Measurements from ENCODE around the gene RHBDF2. TPM values are rescaled to one million over a fixed set of nuclear protein-coding genes. Genes with fewer than 3 reads are reported as not detected.
A peak's percentile ranks its signal among the peaks of the same experiment; 100 is the strongest.

RHBDF2 gene
- total RNA-seq, 5 donors from 2014 or later (not counting 1 experiment from before 2014, with no cell fraction given), result 35.2 to 99.0 (median 74.0) TPM

DNA sequence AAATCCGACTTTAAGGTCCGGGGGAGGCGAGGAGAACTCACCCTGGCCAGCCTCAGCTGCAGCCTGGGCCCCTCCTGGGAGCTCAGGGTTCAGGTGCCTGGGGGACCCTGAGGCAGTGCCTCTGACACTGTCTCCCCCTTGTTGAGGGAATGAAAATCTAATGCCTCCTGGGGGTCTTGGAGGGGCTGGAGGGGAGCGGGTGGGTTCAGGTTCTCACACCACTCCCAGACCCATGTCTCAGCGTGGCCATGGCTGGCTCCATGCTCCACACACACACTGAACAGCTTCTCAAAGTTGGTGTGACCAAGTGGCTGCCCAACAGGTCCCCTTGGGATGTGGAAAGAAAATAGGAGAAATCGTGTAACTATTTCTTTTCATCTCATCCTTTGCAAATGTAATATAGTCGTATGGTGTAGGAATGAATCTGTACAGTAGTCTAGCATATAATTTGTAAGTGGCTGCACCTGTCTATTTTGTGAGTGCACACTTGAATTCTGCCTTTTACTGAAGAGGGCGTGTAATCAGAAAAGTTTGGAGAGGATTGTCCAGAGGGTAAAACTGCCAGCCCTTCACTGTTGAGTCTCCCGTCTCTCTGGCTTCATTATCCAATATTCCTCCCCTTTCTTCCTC, 37.8 kb upstream of the RHBDF2 start:
- peak overlapping the region; percentile 41 to 61 (median 59) for H3K4me3 Mint-ChIP-seq
- ChIA-PET POLR2A (no interaction called here), CTCF (no interaction called here)
- Histone ChIP-seq H3K9me3 (no peaks in the 10 kb centered on the region), H3K27ac (ENCODE audit: low read length) (no peak overlapping the region), H3K36me3 (ENCODE audit: control insufficient read depth in 2 of 2, extremely low read depth in 1 of 2, insufficient read depth in 1 of 2, low read length in 1 of 2) (no peaks in the 10 kb centered on the region), H3K4me1 (ENCODE audit: control insufficient read depth in 1 of 2, extremely low read depth in 1 of 2, insufficient read depth in 2 of 2, low read length in 2 of 2) (peaks cover 0 to 14% of the 10 kb centered on the region in 2 experiments), H3K27me3 (replicated peaks in 1 of 2; ENCODE audit: control insufficient read depth in 2 of 2, extremely low read depth in 1 of 2, insufficient read depth in 2 of 2, low read length in 1 of 2) (peaks cover 4 to 78% of the 10 kb centered on the region in 2 experiments), H3K4me3 (ENCODE audit: control insufficient read depth in 1 of 2, extremely low read depth in 1 of 2, low read length in 1 of 2) (no peak overlapping the region)
- no peak for DNase-seq
- peak overlapping the region in 1 of 2 donors; percentile 63 for H3K27ac Mint-ChIP-seq
- peaks cover 22 to 58% of the 10 kb centered on the region in 2 donors for H3K27me3 Mint-ChIP-seq
- WGBS (ENCODE audit: insufficient coverage), result 98% methylated on average over 4 of the region's 9 CpGs
- no peaks in the 10 kb centered on the region for H3K36me3 Mint-ChIP-seq
- no peaks in the 10 kb centered on the region for H3K9me3 Mint-ChIP-seq
- H3K4me1 Mint-ChIP-seq, result peaks cover 5 to 15% (median 11%) of the 10 kb centered on the region in 3 donors
- ATAC-seq (replicated peaks in 1 of 4), result no peak

DNA sequence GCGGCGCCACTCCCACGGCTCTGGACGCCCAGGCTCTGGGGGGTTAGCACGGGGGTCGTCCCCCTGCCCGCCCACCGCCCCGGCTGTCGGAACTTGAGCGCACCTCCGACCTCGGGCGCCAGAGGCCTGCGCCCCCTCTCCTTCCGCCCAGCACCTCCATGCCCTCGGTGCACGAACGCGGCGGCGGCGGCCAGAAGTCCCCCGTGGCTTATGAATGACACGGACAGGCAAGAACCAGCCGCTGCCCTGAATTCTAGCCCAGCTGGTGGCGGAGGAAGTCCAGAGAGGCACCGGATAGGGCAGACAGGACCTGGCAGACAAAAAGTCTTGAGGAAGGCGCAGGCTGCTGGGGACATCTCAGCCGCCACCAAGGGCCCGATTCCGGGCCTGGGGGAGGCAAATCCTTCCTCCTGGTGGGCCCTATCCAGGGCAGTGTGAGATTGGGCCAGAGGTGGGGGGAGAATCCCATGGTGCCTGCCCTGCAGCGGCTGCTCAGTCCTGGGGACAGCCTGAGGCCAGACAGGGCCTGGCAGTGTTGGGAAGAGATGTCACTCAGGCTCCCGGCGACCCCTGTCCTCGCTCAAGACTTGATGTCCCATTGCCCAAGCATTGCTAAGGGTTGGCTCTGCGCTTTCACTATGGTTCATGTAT, 37.2 kb upstream of the RHBDF2 start:
- Mint-ChIP-seq H3K27ac (peak overlapping the region in 1 of 2 donors; percentile 63), H3K27me3 (peaks cover 17 to 53% of the 10 kb centered on the region in 2 donors), H3K36me3 (no peaks in the 10 kb centered on the region), H3K9me3 (no peaks in the 10 kb centered on the region), H3K4me3 (peak overlapping the region; percentile 41 to 61 (median 59)), H3K4me1 (peaks cover 5 to 15% (median 11%) of the 10 kb centered on the region in 3 donors)
- peaks cover 0 to 14% of the 10 kb centered on the region in 2 experiments for H3K4me1 ChIP-seq (ENCODE audit: control insufficient read depth in 1 of 2, extremely low read depth in 1 of 2, insufficient read depth in 2 of 2, low read length in 2 of 2)
- H3K9me3 ChIP-seq, result no peaks in the 10 kb centered on the region
- ATAC-seq (replicated peaks in 1 of 4), result no peak
- WGBS (ENCODE audit: insufficient coverage), result 35% methylated on average over 37 of the region's 37 CpGs
- H3K36me3 ChIP-seq (ENCODE audit: control insufficient read depth in 2 of 2, extremely low read depth in 1 of 2, insufficient read depth in 1 of 2, low read length in 1 of 2), result no peaks in the 10 kb centered on the region
- CTCF ChIA-PET, result no interaction called here
- POLR2A ChIA-PET, result no interaction called here
- H3K4me3 ChIP-seq (ENCODE audit: control insufficient read depth in 1 of 2, extremely low read depth in 1 of 2, low read length in 1 of 2), result no peak overlapping the region
- H3K27ac ChIP-seq (ENCODE audit: low read length), result no peak overlapping the region
- peaks cover 4 to 72% of the 10 kb centered on the region in 2 experiments for H3K27me3 ChIP-seq (replicated peaks in 1 of 2; ENCODE audit: control insufficient read depth in 2 of 2, extremely low read depth in 1 of 2, insufficient read depth in 2 of 2, low read length in 1 of 2)
- no peak for DNase-seq

DNA sequence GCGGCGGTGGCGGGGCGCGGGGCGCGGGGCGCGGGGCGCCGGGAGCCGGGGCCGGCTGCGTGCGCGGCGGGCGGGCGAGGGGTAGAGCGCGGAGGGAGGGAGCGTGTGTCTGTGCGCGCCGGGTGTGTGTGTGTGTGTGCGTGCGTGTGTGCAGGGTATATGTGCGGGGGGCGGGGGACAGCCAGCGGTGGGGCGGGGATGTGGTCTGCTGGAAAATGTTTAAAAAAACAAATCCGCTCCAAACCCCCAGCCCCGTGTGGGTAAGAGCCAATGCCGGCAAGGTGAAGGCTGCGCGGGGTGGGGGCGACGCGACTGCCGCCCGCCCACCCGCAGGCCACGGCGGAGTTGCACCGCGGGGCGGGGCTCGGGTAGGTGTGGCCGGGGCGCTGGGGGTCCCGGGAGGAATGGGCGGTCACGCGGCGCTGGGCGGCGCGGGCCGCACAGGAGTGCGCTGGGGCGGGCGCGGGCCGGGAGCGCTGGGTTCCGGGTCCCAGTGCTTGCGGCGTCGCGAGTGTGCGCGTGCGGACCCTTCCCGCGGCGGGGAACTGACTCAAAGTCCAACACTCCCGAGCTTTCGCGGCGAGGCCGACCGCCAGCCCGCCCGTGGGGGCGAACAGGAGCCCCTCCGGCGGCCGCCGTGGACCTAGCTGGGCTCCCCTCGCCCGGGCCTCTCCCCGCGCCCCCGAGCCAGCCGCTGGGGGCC, 36.5 kb upstream of the RHBDF2 start, which contains the start of gene CYGB:
Gene CYGB (minus strand): TSS at position 132 of the 703 bp plus-strand sequence. CDS start 167 bp downstream, outside the sequence.
- Mint-ChIP-seq H3K4me1 (peaks cover 5 to 15% (median 11%) of the 10 kb centered on the region in 3 donors), H3K27me3 (peaks cover 17 to 56% of the 10 kb centered on the region in 2 donors), H3K9me3 (no peaks in the 10 kb centered on the region), H3K4me3 (peak within 1 kb of the TSS in 2 of 3 donors; percentile 59 to 61), H3K36me3 (no peaks in the 10 kb centered on the region), H3K27ac (no peak within 1 kb of the TSS)
- Histone ChIP-seq H3K27ac (ENCODE audit: low read length) (no peak within 1 kb of the TSS), H3K9me3 (no peaks in the 10 kb centered on the region), H3K4me1 (ENCODE audit: control insufficient read depth in 1 of 2, extremely low read depth in 1 of 2, insufficient read depth in 2 of 2, low read length in 2 of 2) (peaks cover 0 to 14% of the 10 kb centered on the region in 2 experiments), H3K4me3 (ENCODE audit: control insufficient read depth in 1 of 2, extremely low read depth in 1 of 2, low read length in 1 of 2) (no peak within 1 kb of the TSS), H3K27me3 (replicated peaks in 1 of 2; ENCODE audit: control insufficient read depth in 2 of 2, extremely low read depth in 1 of 2, insufficient read depth in 2 of 2, low read length in 1 of 2) (peaks cover 4 to 65% of the 10 kb centered on the region in 2 experiments), H3K36me3 (ENCODE audit: control insufficient read depth in 2 of 2, extremely low read depth in 1 of 2, insufficient read depth in 1 of 2, low read length in 1 of 2) (no peaks in the 10 kb centered on the region)
- ChIA-PET POLR2A (no interaction called here), CTCF (no interaction called here)
- ATAC-seq (replicated peaks in 1 of 4) (peak; percentile 51 to 64 (median 57)), DNase-seq (peak in 6 of 35 experiments; percentile 22 to 35 (median 26))
- WGBS (ENCODE audit: insufficient coverage), result 4% methylated on average over 63 of the region's 95 CpGs

DNA sequence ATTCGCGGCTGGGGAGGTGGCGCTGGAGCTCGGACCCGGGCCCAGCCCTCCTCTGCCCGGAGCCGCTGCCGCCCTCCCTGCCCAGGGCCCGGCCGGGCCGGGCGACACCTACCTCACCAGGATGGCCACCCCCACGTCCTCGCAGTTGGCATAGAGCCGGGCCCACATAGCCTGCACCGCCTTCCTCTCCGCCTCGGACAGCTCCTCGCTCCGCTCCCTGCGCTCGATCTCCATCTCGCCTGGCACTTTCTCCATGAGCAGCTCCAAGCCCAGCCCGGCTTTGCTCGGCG, 36.0 kb upstream of the RHBDF2 start:
- Mint-ChIP-seq H3K4me1 (peaks cover 5 to 15% (median 11%) of the 10 kb centered on the region in 3 donors), H3K9me3 (no peaks in the 10 kb centered on the region), H3K27me3 (peaks cover 17 to 53% of the 10 kb centered on the region in 2 donors), H3K36me3 (no peaks in the 10 kb centered on the region), H3K27ac (no peak overlapping the region), H3K4me3 (peak overlapping the region in 1 of 3 donors; percentile 30)
- peaks cover 0 to 14% of the 10 kb centered on the region in 2 experiments for H3K4me1 ChIP-seq (ENCODE audit: control insufficient read depth in 1 of 2, extremely low read depth in 1 of 2, insufficient read depth in 2 of 2, low read length in 2 of 2)
- H3K27ac ChIP-seq (ENCODE audit: low read length), result no peak overlapping the region
- 36% methylated on average over 26 of the region's 26 CpGs for WGBS (ENCODE audit: insufficient coverage)
- no peak overlapping the region for H3K4me3 ChIP-seq (ENCODE audit: control insufficient read depth in 1 of 2, extremely low read depth in 1 of 2, low read length in 1 of 2)
- DNase-seq (no peak), ATAC-seq (replicated peaks in 1 of 4) (peak in 2 of 4 experiments; percentile 5 to 7)
- POLR2A ChIA-PET, result no interaction called here
- CTCF ChIA-PET, result no interaction called here
- no peaks in the 10 kb centered on the region for H3K9me3 ChIP-seq
- peaks cover 4 to 60% of the 10 kb centered on the region in 2 experiments for H3K27me3 ChIP-seq (replicated peaks in 1 of 2; ENCODE audit: control insufficient read depth in 2 of 2, extremely low read depth in 1 of 2, insufficient read depth in 2 of 2, low read length in 1 of 2)
- H3K36me3 ChIP-seq (ENCODE audit: control insufficient read depth in 2 of 2, extremely low read depth in 1 of 2, insufficient read depth in 1 of 2, low read length in 1 of 2), result no peaks in the 10 kb centered on the region

DNA sequence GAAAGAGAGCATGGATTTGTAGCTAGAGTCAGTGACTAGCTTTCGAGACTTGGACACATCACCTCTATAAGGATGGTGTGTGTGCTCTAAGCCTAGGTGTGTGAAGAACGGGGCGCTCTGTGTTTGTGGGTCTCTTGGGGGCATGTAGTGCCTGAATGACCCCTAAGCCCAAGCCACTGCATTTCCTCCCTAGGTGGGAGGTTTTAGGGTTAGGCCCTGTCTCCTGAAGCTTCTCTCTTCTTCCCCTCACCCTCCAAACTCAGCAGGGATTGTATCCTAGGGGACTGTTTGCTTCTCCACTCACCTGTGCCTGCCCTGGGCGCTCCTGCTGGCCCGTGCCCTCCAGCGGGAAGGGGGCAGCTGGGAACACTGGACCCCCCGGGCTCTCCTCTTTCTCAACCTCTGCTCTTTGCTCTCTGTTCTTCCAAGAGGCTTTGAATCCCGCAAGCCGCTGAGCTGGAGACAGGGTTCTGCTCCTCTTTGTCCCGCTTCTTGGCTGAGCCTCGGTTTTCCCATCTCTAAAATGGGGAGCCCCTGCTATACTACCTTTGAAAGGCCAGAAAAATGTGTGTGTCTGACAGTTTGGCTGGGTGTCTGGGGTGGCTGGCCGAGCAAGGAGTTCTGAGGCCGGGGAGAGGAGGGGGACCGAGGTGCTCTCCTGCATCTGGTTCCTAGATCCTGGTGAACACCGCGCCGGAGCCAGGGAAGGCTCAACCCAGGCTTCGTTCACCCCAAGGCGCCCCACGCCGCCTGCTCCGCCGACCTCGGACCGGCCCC, 35.5 kb upstream of the RHBDF2 start:
- peaks cover 16 to 47% of the 10 kb centered on the region in 2 donors for H3K27me3 Mint-ChIP-seq
- Histone ChIP-seq H3K4me1 (ENCODE audit: control insufficient read depth in 1 of 2, extremely low read depth in 1 of 2, insufficient read depth in 2 of 2, low read length in 2 of 2) (peaks cover 0 to 14% of the 10 kb centered on the region in 2 experiments), H3K36me3 (ENCODE audit: control insufficient read depth in 2 of 2, extremely low read depth in 1 of 2, insufficient read depth in 1 of 2, low read length in 1 of 2) (no peaks in the 10 kb centered on the region), H3K9me3 (no peaks in the 10 kb centered on the region), H3K4me3 (ENCODE audit: control insufficient read depth in 1 of 2, extremely low read depth in 1 of 2, low read length in 1 of 2) (no peak overlapping the region), H3K27me3 (replicated peaks in 1 of 2; ENCODE audit: control insufficient read depth in 2 of 2, extremely low read depth in 1 of 2, insufficient read depth in 2 of 2, low read length in 1 of 2) (peaks cover 4 to 60% of the 10 kb centered on the region in 2 experiments), H3K27ac (ENCODE audit: low read length) (no peak overlapping the region)
- H3K27ac Mint-ChIP-seq, result peak overlapping the region in 1 of 2 donors; percentile 16
- WGBS (ENCODE audit: insufficient coverage), result 91% methylated on average over 18 of the region's 25 CpGs
- ChIA-PET POLR2A (interaction anchor here in 1 of 2 donors (0.6 kb wide), 1 partner anchor 676 kb away, joined by 5 read pairs; no protein-coding TSS in a partner anchor), CTCF (no interaction called here)
- no peak for ATAC-seq (replicated peaks in 1 of 4)
- no peak for DNase-seq
- peaks cover 5 to 15% (median 14%) of the 10 kb centered on the region in 3 donors for H3K4me1 Mint-ChIP-seq
- peak overlapping the region in 1 of 3 donors; percentile 30 for H3K4me3 Mint-ChIP-seq
- no peaks in the 10 kb centered on the region for H3K36me3 Mint-ChIP-seq
- H3K9me3 Mint-ChIP-seq, result no peaks in the 10 kb centered on the region

All from T-cell (primary cell).